ENCODE results near the gene KNOP1. TPM values are rescaled to one million over a fixed set of nuclear protein-coding genes. Genes with fewer than 3 reads are reported as not detected.

The KNOP1 gene
- total and polyA plus RNA-seq, 10 of the 15 experiments (the other 5 are each of a cell fraction or from before 2014, with no cell fraction given): 13.8 to 47.2 (median 32.1) TPM

DNA sequence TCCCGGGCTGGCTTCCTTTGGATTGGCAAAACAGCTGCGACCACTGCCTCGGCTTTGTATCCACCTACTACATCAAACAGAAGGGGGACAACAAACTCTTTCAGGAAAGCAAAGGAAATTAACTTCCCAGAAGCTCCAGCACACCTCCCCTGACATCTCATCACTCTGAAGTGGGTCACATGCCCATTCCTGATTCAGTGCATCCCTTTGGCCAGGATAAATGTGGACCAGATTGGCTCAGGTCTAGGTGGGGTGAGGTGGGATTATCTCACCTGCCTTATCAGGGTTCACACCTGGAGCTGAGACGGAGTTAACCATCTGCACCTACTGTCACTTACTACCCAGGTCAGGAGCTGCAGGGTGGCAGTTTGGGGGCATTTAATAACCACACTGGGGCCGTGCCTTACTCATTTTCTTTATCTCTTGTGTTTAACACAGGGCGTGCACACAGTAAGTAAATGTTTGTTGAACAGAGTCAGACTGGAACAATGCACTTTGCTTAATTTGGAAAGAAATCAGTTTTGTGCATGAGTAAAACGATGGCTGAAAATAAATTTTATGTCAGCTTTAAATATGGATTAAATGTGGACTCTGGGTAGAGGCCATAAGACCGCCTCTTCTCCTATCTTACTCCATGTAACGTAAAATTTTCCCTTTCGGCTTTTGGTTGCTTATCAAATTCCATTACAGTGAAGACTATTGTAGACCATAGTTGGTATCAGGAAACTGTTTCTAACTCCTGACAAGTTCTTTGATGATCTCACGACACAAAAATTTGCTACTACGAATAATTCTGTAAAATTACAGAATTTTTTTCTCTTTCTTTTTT is 36.0 kb upstream of the KNOP1 start:
- H3K9ac ChIP-seq (ENCODE audit: control insufficient read depth, insufficient read depth, low read length): no peak overlapping the region
- DNase-seq (ENCODE audit: low read depth, low spot score): no peak
- no peaks in the 10 kb centered on the region for H4K20me1 ChIP-seq (ENCODE audit: control insufficient read depth, insufficient read depth)
- in situ Hi-C loops (cut with MboI): no loop called here
- no TSS peak for BruUV-seq (replicated peaks)
- intact Hi-C loops (cut with micrococcal nuclease; ENCODE audit: unreplicated experiment): no loop called here
- RAD21 ChIA-PET (ENCODE audit: unreplicated experiment): no interaction called here
- no peaks in the 10 kb centered on the region for H3K4me1 ChIP-seq (ENCODE audit: control insufficient read depth, insufficient read depth, low read length)
- SMC1A ChIA-PET (ENCODE audit: uncharacterized antibody, unreplicated experiment): no interaction called here
- CTCF ChIA-PET: no interaction called here
- 46% methylated on average over 12 of the region's 12 CpGs for WGBS (ENCODE audit: insufficient coverage, insufficient replicate concordance, low lambda C conversion rate, missing lambda C conversion rate)
- POLR2A ChIA-PET: no interaction called here
- no peaks in the 10 kb centered on the region for H3K79me2 ChIP-seq (ENCODE audit: control insufficient read depth, insufficient read depth, low read length)
- no peak overlapping the region for H2AFZ ChIP-seq (ENCODE audit: control insufficient read depth, low read depth, low read length)
- no peak for ATAC-seq
- H3K4me2 ChIP-seq (ENCODE audit: control insufficient read depth, insufficient read depth): no peak overlapping the region
- no peaks in the 10 kb centered on the region for H3K9me3 ChIP-seq (replicated peaks; ENCODE audit: control insufficient read depth, insufficient read depth, low read length)
- H3K4me3 ChIP-seq: no peak overlapping the region
- H3K27me3 ChIP-seq (replicated peaks in 1 of 2; ENCODE audit: control insufficient read depth in 2 of 2, insufficient read depth in 2 of 2, low read length in 1 of 2): no peaks in the 10 kb centered on the region
- H3K36me3 ChIP-seq (ENCODE audit: control insufficient read depth in 2 of 2, insufficient read depth in 2 of 2, low read length in 1 of 2): no peaks in the 10 kb centered on the region
- FAIRE-seq: no peak
- no peak overlapping the region for H3K27ac ChIP-seq (ENCODE audit: control insufficient read depth, insufficient read depth)
- TF ChIP-seq SIX5 (IDR thresholded peaks at IDR 0.05; ENCODE audit: low read depth, low read length, severe bottlenecking): no peak

DNA sequence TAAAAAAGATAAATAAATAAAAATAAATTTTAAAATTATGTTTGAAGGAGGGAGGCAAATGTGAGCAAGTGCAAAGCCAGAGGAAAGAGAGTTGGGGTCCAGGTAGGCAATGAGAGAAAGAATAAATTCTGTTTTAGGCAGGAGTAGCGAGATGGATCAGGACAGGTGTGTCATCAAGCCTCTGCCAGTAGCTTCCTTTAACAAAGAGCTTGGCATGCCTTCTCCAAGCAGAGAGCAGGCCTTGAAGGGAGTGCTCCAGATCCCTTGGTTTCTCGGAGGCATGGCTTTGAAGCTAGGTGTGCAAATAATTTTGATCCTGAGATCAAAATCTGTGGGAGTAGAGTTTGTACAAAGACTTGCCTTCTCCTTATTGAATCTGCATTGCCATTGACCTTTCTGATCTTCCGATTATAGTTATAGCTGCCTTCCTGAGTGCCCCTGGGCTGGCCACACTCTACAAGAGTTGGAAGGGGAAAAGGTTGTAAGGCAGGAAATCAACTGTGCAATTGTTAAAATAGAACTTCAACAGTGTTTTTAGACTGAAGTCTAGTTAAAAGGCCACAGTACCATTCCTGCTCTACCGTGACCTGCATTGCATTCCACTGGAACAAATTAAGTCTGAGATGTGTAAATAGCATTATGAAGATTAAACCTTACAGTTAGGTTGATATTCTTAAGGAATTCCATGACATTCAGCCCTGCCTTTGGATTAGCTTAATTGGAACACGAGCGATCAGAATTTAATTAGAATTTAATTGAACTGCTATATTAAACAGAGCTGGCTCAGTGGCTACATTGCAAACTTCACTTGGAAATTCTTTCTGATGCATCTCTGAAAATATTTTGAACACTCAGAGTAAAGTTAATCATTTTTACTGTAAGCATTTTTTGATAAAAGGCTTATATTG is 33.7 kb upstream of the KNOP1 start:
- Histone ChIP-seq H2AFZ (ENCODE audit: control insufficient read depth, low read depth, low read length) (no peak overlapping the region), H3K79me2 (ENCODE audit: control insufficient read depth, insufficient read depth, low read length) (no peaks in the 10 kb centered on the region), H3K27ac (ENCODE audit: control insufficient read depth, insufficient read depth) (no peak overlapping the region), H3K9me3 (replicated peaks; ENCODE audit: control insufficient read depth, insufficient read depth, low read length) (no peaks in the 10 kb centered on the region), H3K4me3 (no peak overlapping the region), H3K4me2 (ENCODE audit: control insufficient read depth, insufficient read depth) (no peak overlapping the region), H3K4me1 (ENCODE audit: control insufficient read depth, insufficient read depth, low read length) (no peaks in the 10 kb centered on the region), H4K20me1 (ENCODE audit: control insufficient read depth, insufficient read depth) (no peaks in the 10 kb centered on the region), H3K36me3 (ENCODE audit: control insufficient read depth in 2 of 2, insufficient read depth in 2 of 2, low read length in 1 of 2) (no peaks in the 10 kb centered on the region), H3K27me3 (replicated peaks in 1 of 2; ENCODE audit: control insufficient read depth in 2 of 2, insufficient read depth in 2 of 2, low read length in 1 of 2) (no peaks in the 10 kb centered on the region), H3K9ac (ENCODE audit: control insufficient read depth, insufficient read depth, low read length) (no peak overlapping the region)
- CTCF ChIA-PET: interaction anchor here (0.6 to 1.2 kb wide), 2 partner anchors 14 to 577 kb away, joined by 3 read pairs; no protein-coding TSS in a partner anchor
- SMC1A ChIA-PET (ENCODE audit: uncharacterized antibody, unreplicated experiment): no interaction called here
- DNase-seq (ENCODE audit: low read depth, low spot score) (no peak), ATAC-seq (no peak), FAIRE-seq (no peak)
- no peak for TF ChIP-seq RELA (IDR thresholded peaks at IDR 0.05; ENCODE audit: borderline replicate concordance, partially characterized antibody)
- in situ Hi-C loops (cut with MboI): no loop called here
- POLR2A ChIA-PET: no interaction called here
- RAD21 ChIA-PET (ENCODE audit: unreplicated experiment): no interaction called here
- no TSS peak for BruUV-seq (replicated peaks)
- 52% methylated on average over 6 of the region's 6 CpGs for WGBS (ENCODE audit: insufficient coverage, insufficient replicate concordance, low lambda C conversion rate, missing lambda C conversion rate)
- intact Hi-C loops (cut with micrococcal nuclease; ENCODE audit: unreplicated experiment): no loop called here

Measured in GM12878 (cell line).